Left renal pelvis (tissue), 4 donors: ENCODE data around the gene OVCA2. TPM values are rescaled to one million over a fixed set of nuclear protein-coding genes. Genes with fewer than 3 reads are reported as not detected.
A peak's percentile ranks its signal among the peaks of the same experiment; 100 is the strongest.

Experiments
- DNase-seq, 4 donors: peaks; one replicate each; pipeline ENCODE4 v3.0.0-alpha.2; 2013; ENCODE audit warnings: low read depth in 4 of 4, low spot score in 3 of 4
- polyA plus RNA-seq, 4 donors: library from polyadenylated mRNA; unstranded; fragments of 120-200 nt; gene quantifications; one replicate each; pipeline ENCODE4 v1.2.1, GENCODE V29; 2013; ENCODE audit not compliant: insufficient read length in 4 of 4

The OVCA2 gene
- polyA plus RNA-seq, 4 donors: 10.1 to 15.1 (median 11.9) TPM

DNA sequence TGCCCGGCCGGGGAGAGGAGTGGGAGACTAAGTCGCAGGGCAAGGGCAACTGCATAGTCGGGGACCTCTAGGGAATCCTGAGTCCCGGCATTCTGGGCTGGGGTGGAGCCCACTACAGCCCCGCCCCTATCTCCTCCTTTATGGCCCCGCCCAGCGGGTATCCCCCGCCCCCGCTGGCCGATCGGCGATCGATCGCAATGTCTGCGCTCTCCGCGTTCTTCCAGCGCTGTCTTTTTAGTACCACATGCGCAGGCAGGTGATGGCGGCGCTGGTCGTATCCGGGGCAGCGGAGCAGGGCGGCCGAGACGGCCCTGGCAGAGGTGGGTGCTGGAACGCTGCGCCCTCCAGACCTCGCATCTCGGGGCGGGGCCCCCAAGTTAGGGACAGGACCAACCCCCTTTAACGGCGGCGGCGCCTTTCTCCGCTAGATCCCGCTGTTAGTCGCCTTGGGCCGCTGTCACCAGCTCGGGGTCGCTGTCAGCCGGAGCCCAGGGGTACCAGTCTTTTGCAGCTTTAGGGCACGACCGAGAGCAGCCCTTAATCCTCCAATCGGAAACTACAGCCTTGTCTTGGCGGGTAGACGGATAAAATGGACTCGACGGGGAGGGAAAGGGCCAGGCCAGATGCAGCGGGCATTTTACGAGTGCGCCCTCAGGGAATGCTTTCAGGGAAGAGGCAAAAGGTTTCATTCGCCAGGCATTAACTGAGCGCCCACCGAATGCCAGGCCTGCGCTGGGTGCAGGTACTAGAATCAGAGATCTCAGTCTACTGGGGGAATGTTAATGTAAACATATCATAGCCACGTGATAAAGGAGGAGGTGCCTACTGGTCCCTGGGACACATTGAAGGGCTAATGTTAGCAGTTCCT, 11.7 kb upstream of the OVCA2 start, which contains the start of gene DPH1:
Gene DPH1 (plus strand): TSS at position 243 of the 868 bp plus-strand sequence. CDS start 17 bp downstream, at position 260.
- peak in 1 of 4 donors; percentile 74 for DNase-seq

DNA sequence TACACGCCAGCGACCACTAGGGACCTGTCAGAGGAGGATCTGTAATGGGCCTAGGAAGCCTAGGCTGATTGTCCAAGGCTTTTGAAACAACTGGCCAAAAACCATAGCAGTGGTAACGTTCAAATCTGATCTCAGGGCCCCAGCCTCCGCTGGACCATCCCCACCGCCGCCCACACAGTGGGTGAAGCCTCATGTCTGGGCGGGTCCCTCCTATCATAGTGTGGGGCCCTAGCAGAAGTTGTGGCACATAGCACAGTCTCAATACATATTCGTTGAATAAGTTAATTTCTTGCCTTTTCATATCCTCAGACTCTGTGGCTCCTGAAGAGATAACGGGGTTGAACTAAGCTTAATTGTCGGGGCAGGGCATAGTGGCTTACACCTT, 11.1 kb upstream of the OVCA2 start:
- no peak for DNase-seq

DNA sequence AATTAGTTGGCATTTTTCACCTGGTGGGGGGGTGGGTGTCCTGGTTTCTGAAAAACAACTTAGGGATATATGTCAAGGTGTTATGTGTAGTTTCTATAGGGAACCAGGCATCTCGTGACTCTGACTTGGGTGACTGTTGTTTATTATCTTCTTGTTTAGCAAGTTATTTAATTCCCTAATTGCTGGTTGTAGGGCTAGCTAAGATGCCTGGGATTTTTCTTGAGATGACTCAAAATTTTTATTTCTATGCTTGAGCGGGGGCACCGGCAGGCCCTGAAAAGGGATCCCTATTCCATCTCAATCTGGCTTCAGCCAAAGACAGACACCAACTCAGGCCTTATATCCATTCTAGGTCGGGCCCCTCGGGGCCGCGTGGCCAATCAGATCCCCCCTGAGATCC, 8.7 kb upstream of the OVCA2 start:
- no peak for DNase-seq

DNA sequence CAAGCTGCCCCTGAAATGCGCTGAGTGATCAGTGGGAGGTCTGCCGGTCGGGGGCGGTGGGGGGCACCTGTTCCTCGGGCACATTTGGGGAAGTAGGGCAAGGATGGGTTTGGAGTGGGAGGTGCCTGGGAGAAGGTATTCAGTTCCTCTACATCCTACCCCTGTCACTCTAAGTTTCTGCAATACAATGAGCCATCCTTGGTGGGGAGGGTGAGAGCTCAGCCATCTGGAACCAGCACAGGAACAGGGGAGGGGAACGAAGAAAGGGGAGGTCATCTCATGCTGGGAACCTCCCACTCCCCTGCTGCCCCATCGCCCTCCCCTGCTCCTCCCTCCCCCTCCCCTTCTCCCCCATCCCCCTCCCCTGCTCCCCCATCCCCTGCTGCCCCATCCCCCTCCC, 7.7 kb upstream of the OVCA2 start:
- no peak for DNase-seq

DNA sequence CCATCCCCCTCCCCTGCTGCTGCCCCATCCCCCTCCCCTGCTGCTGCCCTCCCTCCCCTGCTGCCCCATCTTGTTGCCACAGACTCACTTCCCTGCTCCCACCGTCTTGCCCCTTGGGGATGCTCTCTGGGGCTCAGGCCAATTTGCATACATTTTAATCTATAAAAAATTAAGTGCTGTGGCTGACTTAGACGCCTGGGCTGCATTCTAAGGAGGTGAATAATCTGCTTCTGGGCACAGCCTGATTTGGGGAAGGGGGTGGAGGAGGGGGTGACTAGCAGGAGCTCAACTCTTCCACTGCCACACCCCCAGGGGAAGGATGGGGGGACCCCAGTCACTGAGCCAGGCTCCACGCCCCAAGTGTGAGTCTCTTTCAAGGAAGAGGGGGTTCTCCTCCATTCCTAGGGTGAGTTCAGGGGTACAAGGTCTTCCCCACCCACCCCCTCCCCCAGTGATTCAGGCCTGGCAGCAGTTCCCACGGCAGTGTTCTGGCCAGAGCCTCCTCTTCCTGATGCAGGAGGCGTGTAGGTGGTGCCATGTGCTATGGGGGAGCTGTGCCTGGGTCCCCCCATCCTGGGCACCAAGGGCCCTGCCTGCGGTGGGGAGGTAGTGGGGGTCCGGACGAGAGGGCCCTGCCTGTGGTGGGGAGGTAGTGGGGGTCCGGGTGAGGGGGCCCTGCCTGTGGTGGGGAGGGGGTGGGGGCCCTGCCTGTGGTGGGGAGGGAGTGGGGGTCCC, 6.8 kb upstream of the OVCA2 start:
- no peak for DNase-seq

DNA sequence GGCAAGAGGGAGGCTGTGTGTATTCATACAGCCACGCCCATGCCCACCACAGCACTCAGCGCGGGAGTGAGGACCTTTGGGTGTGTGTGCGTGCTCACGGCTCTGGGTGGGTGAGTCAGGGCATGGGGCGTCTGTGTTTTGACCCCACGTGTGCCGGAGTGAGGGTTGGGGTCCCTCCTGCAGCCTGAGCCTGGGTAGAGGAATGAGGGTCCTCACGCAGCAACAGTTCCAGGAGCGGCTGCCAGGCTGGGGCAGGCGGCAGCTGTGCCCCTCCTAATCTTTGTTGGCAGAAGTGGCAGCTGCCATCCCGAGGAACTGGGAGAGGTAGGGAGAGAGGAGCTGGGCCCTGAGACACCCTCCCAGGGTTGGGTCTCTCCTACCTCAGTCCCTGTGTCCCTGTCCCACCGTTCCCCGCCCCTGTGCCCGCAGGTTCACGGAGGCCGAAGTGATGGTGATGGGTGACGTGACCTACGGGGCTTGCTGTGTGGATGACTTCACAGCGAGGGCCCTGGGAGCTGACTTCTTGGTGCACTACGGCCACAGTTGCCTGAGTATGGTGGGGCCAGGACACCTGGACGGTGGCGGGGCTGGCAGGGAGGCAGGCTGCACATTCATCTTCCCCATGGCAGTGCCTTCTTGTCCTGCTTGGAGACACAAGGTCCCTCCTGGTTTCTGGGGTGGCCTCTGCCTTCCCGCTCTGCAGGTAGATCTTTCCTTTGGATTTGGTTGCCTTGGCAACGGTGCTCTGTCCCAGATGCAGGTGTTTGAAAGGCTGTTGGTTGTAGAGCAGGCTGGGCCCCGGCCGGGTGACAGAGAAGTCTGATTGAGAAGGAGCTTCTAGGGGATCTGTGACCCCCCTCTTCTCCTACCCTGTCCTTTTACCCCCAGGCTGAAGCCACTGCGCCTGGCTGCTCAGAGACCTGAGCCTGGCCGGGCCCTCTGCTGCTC, 6.0 kb upstream of the OVCA2 start:
- no peak for DNase-seq

DNA sequence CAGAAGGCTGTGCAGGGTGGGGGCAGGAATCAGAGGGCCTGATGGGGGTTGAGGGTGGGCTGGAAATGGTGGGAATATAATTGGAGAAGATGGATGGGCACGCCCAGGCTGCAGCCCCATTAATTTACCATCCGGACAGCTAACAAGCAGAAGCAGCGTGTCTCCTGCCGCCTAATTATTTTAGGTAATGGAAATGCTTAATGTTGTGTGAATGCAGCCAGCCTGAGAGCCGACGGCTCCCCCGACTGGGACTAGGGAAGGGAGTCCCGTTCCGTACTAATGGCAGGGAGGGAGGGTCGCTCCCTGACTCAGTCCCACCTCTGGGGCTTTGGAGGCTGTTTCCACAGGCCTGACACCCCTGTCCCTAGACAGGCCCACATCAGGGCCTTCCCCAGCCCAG, 4.7 kb upstream of the OVCA2 start:
- no peak for DNase-seq

DNA sequence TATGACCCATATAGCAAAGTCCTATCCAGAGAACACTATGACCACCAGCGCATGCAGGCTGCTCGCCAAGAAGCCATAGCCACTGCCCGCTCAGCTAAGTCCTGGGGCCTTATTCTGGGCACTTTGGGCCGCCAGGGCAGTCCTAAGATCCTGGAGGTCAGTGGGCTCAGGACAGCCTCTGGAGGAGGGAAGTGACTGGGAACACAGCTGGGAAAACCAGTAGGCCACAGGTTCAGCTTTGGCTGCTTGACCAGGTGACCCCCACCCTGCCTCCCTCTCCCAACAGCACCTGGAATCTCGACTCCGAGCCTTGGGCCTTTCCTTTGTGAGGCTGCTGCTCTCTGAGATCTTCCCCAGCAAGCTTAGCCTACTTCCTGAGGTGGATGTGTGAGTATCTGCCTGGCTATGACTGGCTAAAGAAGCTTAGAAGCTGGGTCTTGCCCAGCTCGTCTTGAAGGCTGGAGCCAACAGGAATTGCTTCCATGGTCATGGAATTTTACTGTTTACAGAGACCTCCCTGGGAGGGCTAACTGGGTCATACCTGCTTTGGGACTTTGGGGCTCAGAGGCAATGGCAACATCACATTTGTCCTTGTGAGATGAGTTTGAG, 1.5 kb upstream of the OVCA2 start:
- DNase-seq: no peak

DNA sequence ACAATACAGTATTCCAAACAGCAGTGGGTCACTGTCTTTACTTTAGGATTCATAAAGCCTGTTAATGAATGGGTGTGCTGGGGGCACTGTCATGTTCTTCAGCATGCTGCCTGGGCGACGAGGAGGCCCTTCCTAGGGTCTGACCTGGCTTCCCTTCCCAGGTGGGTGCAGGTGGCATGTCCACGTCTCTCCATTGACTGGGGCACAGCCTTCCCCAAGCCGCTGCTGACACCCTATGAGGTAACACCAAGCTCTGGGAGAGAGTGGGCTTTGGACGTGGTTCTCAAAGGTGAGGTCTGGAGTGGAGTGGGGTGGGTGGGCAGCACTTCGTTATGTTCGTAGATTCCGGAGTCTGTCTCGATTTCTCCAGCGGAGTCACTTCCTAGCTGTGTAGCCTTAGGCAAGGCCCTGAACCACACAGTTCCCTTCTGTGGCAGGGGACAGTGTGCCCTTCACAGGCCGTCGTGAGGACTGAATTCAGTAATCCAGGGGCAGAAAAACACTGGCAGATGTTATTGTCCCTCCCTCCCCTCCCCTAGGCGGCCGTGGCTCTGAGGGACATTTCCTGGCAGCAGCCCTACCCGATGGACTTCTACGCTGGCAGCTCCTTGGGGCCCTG, 771 bp upstream of the OVCA2 start:
- no peak for DNase-seq

DNA sequence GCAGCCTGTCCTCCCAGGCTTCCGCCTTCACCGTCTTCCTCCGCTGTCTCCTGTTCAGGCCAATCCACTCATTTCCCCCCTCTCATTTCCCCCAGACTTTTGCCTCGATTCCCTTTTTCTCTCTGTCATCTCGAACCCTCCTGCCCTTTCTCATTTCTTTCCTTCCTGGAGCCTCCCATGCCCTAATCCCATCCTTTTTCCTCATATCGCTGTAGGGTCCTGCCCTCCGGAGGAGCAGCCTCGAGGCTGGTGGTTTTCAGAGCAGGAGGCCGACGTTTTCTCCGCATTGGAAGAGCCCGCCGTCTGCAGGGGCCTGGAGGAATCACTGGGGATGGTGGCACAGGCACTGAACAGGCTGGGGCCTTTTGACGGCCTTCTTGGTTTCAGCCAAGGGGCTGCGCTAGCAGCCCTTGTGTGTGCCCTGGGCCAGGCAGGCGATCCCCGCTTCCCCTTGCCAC, 597 bp downstream of the OVCA2 start:
- DNase-seq: no peak

DNA sequence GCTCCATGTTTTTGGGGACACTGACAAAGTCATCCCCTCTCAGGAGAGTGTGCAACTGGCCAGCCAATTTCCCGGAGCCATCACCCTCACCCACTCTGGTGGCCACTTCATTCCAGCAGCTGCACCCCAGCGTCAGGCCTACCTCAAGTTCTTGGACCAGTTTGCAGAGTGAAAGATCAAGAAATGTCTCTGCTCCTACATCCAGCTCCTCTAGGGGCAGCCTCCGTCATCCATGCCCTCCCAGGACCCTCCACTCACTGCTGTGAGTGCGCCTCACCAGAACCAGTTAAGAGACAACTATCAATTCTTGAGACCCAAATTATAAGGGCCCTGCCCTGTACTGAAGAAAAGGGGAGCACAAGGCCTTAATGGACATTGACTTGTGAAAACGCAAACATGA, 1.1 kb downstream of the OVCA2 start:
- no peak for DNase-seq

DNA sequence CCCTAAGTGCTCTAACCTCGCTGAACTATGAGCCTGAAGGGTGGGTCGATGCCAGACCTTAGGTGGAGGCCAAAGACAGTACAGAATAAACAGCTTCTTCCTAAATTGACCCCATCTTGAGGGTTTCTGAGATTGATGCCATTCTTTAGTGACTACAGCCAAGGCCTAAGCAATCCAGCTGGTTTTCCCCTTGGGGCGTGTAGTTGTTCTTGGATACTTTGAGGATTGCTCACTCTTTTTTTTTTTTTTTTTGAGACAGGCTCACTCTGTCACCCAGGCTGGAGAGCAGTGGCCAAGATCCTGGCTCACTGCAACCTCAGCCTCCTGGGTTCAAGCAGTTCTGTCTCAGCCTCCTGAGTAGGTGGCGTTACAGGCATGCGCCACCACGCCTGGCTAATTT, 2.0 kb downstream of the OVCA2 start:
- DNase-seq: no peak

DNA sequence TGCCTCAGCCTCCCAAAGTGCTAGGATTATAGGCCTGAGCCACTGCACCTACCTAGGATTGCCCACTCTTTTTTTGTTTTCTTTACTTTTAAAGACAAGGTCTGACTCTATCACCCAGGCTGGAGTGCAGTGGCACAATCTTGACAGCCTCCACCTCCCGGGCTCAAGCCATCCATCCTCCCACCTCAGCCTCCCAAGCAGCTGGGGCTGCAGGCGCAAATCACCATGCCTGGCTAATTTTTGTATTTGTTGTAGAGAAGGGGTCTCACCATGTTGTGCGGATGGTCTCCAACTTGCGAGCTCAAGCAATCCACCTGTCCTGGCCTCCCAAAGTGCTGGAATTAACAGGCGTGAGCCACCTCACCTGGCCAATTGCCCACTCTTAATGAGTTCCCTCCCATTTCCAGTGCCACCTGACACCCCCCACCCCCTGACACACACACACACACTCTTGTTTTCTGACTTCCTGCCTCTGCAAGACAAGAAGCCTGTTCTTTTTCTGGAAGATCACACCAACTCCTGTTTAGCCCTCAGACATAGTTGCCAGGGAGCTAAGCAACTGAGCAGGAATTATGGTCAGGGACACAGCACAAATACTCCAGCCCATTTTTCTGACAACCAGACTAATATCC, 2.6 kb downstream of the OVCA2 start:
- DNase-seq: no peak

DNA sequence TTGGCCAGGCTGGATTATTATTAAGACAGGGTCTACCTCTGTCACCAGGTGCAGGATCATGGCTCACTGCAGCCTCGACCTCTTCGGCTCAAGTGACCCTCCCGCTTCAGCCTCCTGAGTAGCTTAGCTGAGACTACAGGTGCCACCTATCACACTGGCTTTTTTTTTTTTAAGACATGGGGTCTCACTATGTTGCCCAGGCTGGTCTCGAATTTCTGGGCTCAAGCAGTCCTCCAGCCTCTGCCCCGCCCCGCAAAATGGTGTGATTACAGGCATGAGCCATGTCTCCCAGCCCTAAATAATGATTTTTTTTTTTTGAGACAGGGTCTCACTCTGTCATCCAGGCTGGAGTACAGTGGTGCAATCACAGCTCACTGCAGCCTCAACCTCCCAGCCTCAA, 5.8 kb downstream of the OVCA2 start:
- no peak for DNase-seq

DNA sequence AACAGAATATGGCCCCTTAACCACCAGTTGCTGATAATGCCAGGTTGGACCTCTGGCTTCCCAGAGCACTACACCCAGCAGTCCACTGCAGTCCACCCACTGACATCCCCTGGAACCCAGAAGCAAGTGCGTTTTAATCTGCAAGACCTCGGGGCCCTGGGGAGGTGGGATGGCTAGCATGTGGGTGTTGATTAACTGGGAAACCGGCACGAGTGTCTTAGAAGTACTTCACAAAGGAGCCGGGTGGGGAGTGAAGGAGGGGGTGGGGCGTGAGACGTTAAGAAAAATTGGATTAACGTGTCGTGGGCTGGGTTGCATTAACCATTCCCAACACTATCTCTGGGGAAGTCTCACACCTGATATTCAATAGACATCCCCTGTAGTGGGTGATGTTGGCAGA, 7.0 kb downstream of the OVCA2 start:
- DNase-seq: no peak

DNA sequence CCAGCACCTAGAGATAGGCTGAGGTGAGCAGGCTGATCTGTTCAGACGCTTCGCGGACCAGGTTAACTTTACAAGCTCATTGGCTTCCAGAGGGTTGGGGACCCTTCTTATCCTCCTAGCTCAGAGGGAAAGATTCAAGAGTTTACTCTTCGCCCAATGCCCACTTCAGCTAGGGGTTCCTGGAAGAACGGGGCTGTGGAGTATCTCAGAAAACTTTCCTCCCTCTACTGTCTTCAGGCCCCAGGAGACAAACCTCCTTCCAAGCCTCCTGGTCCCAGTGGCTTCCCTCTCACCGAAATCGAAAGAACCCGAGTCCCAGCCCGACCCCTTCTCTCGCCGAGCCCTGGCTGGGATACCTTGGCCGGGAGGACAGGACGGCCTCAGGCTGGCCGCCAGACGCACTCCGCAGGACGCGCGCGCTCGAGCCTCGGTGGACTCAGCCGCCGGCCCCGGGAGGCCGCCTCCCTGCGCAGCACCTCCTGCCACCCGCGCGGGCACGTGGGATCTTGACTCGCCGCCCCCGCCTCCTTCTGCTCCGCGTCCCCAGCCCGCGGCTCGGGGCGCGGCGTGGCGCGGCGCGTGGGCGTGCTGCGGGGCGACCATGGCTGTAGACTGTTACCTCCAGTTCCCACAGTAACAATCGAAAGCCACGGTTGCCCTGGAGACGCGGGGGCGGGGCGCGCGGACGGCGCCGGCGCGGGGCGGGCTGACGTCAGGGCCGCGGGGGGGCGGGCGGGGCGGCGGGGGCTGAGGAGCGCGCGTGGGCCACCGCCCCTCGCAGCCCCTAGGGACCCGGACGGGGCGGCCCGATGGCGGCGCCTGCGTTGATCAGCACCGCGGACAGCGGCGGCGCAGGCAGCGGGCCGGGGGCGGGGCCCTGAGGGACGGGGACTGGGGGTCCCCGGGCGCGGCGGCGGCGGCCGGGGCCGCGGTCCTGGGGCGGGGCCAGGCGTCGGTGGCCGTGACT, 7.8 kb downstream of the OVCA2 start:
- DNase-seq: peak in 2 of 4 donors; percentile 66 to 76

DNA sequence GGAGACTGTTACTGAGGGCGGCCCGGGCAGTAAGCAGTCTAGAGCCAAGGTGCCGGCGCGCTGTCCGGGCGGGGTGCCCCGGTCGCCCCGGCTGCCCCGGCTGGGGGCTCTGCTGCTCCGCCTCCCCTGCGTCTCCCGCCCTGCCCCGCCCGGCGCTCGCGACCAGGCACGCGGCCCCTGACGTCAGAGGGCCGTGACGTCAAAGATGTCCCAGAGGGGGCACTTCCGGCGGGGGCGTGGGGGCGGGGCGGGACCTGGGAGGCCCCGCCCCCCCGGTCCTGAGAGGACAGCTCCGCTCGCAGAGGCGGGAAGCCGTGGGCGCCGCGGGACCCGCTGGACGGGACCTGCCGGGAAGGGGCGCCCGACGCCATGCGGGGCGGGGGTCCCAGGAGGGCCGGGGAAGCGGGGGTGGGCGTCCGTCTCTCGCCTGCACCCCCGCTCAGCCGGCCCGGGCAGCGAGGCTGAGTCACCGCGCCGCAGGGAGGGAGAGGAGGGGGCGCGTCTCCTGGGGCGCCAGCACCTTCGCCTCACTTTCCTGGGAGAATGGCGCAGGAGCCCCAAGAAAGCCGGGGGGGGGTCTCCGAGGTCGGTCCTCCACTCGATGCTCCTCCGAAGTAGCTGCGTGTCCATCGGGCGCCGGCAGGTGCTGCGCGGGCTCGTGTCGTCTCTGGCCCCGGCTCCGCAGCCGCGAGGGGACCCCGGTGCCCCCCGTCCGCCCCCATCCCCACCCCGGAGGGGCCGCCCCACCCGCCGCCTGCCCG, 8.7 kb downstream of the OVCA2 start:
- DNase-seq: no peak
